Activated CD4-positive, alpha-beta T cell treated with anti-CD3 and anti-CD28 coated beads for 36 hours (primary cell): ENCODE results near the gene FAM13C. TPM values are rescaled to one million over a fixed set of nuclear protein-coding genes. Genes with fewer than 3 reads are reported as not detected.

Experiments used
- ATAC-seq: fragments of 200-7000 bp; cut with Tn5 transposase; one replicate; pipeline ENCODE4 v1.10.0; 2021; ENCODE audit warnings: mild to moderate bottlenecking, moderate library complexity
- CTCF ChIA-PET: fragments of 350-600 bp; sonication (Branson Sonifier 250); formaldehyde crosslinking; loops from one replicate; lab custom pipeline; 2021; ENCODE audit warnings: antibody characterized with exemption; lab: Charles Lee
- POLR2A ChIA-PET: fragments of 350-600 bp; sonication (Branson Sonifier 250); formaldehyde crosslinking; loops from one replicate; lab custom pipeline; 2021; ENCODE audit warnings: antibody characterized with exemption, inconsistent platforms; lab: Charles Lee
- DNase-seq: peaks from one replicate; pipeline ENCODE4 v3.0.0-alpha.2; 2020
- H3K27ac Mint-ChIP-seq: one replicate; pipeline ENCODE4 v1.8.0; 2021; ENCODE audit warnings: mixed read lengths
- H3K27me3 Mint-ChIP-seq: one replicate; pipeline ENCODE4 v1.8.0; 2021; ENCODE audit warnings: mixed read lengths
- H3K36me3 Mint-ChIP-seq: one replicate; pipeline ENCODE4 v1.8.0; 2021; ENCODE audit warnings: low read depth, mixed read lengths
- H3K4me1 Mint-ChIP-seq: one replicate; pipeline ENCODE4 v1.8.0; 2021; ENCODE audit warnings: mixed read lengths
- H3K4me3 Mint-ChIP-seq: one replicate; pipeline ENCODE4 v1.8.0; 2021; ENCODE audit warnings: mild to moderate bottlenecking, moderate library complexity, mixed read lengths
- H3K9me3 Mint-ChIP-seq: one replicate; pipeline ENCODE4 v1.8.0; 2021; ENCODE audit warnings: low read depth, mixed read lengths
- intact Hi-C, 2 experiments: fragments of 100-400 bp; cut with DNase I in 1 of 2; cut with micrococcal nuclease in 1 of 2; formaldehyde crosslinking; loops; one replicate each; pipeline versions ENCODE4 v1.14.2 to v1.15.1; 2022 to 2024; cut with DNase I, micrococcal nuclease
- total RNA-seq, 2 experiments: library from RNA; stranded (reverse); gene quantifications; one replicate each; pipeline ENCODE4 v1.2.3, GENCODE V29; 2021

The FAM13C gene
- total RNA-seq, 2 experiments from 2014 or later, result 0.35 TPM; not detected in 1

GRCh38 chr10:59314268-59314667 lies 48.1 kb downstream of the FAM13C start:
- H3K4me3 Mint-ChIP-seq, result no peak overlapping the region
- H3K4me1 Mint-ChIP-seq, result no peaks in the 10 kb centered on the region
- POLR2A ChIA-PET, result no interaction called here
- H3K27ac Mint-ChIP-seq, result no peak overlapping the region
- no peaks in the 10 kb centered on the region for H3K27me3 Mint-ChIP-seq
- H3K9me3 Mint-ChIP-seq, result no peaks in the 10 kb centered on the region
- ATAC-seq, result no peak
- CTCF ChIA-PET, result interaction anchor here (2.1 kb wide), 1 partner anchor 12 kb away, joined by 5 read pairs; no protein-coding TSS in a partner anchor
- H3K36me3 Mint-ChIP-seq, result no peaks in the 10 kb centered on the region
- intact Hi-C loops, result no loop called here
- DNase-seq, result no peak

GRCh38 chr10:59312247-59312646 lies 50.1 kb downstream of the FAM13C start:
- intact Hi-C loops, result no loop called here
- H3K4me1 Mint-ChIP-seq, result no peaks in the 10 kb centered on the region
- no peak overlapping the region for H3K27ac Mint-ChIP-seq
- no peak for ATAC-seq
- ChIA-PET POLR2A (no interaction called here), CTCF (interaction anchor here (0.7 kb wide), 1 partner anchor 14 kb away, joined by 3 read pairs; no protein-coding TSS in a partner anchor)
- DNase-seq, result no peak
- H3K36me3 Mint-ChIP-seq, result no peaks in the 10 kb centered on the region
- no peaks in the 10 kb centered on the region for H3K9me3 Mint-ChIP-seq
- H3K27me3 Mint-ChIP-seq, result no peaks in the 10 kb centered on the region
- no peak overlapping the region for H3K4me3 Mint-ChIP-seq

GRCh38 chr10:59311025-59311424 lies 51.3 kb downstream of the FAM13C start:
- POLR2A ChIA-PET, result no interaction called here
- Mint-ChIP-seq H3K4me3 (no peak overlapping the region), H3K9me3 (no peaks in the 10 kb centered on the region), H3K36me3 (no peaks in the 10 kb centered on the region), H3K4me1 (no peaks in the 10 kb centered on the region), H3K27ac (no peak overlapping the region), H3K27me3 (no peaks in the 10 kb centered on the region)
- ATAC-seq, result no peak
- DNase-seq, result no peak
- intact Hi-C loops, result no loop called here
- CTCF ChIA-PET, result no interaction called here

- Mint-ChIP-seq H3K4me1 (no peaks in the 10 kb centered on the region), H3K27ac (no peak overlapping the region), H3K9me3 (no peaks in the 10 kb centered on the region), H3K36me3 (no peaks in the 10 kb centered on the region), H3K27me3 (no peaks in the 10 kb centered on the region), H3K4me3 (no peak overlapping the region)
- POLR2A ChIA-PET, result no interaction called here
- intact Hi-C loops, result no loop called here
- no peak for DNase-seq
- CTCF ChIA-PET, result no interaction called here
- ATAC-seq, result no peak
Observed at GRCh38 chr10:59310324-59310914, 51.9 kb downstream of the FAM13C start.

GRCh38 chr10:59304521-59305097 lies 57.7 kb downstream of the FAM13C start:
- CTCF ChIA-PET, result no interaction called here
- no peak overlapping the region for H3K27ac Mint-ChIP-seq
- intact Hi-C loops, result no loop called here

GRCh38 chr10:59303018-59303417 lies 59.3 kb downstream of the FAM13C start:
- Mint-ChIP-seq H3K27ac (no peak overlapping the region), H3K27me3 (no peaks in the 10 kb centered on the region), H3K36me3 (no peaks in the 10 kb centered on the region), H3K9me3 (no peaks in the 10 kb centered on the region), H3K4me1 (no peaks in the 10 kb centered on the region), H3K4me3 (no peak overlapping the region)
- ChIA-PET CTCF (no interaction called here), POLR2A (no interaction called here)
- DNase-seq (no peak), ATAC-seq (no peak)
- intact Hi-C loops, result no loop called here

More at GRCh38 chr10:59304521-59305097, 57.7 kb downstream of the FAM13C start:
- H3K9me3 Mint-ChIP-seq, result no peaks in the 10 kb centered on the region
- no peak for DNase-seq
- H3K36me3 Mint-ChIP-seq, result no peaks in the 10 kb centered on the region
- no peak overlapping the region for H3K4me3 Mint-ChIP-seq
- no peak for ATAC-seq
- H3K27me3 Mint-ChIP-seq, result no peaks in the 10 kb centered on the region
- POLR2A ChIA-PET, result no interaction called here
- H3K4me1 Mint-ChIP-seq, result no peaks in the 10 kb centered on the region

GRCh38 chr10:59302381-59302780 lies 60.0 kb downstream of the FAM13C start:
- no peaks in the 10 kb centered on the region for H3K9me3 Mint-ChIP-seq
- no peak overlapping the region for H3K27ac Mint-ChIP-seq
- H3K36me3 Mint-ChIP-seq, result no peaks in the 10 kb centered on the region
- ATAC-seq, result no peak
- no peaks in the 10 kb centered on the region for H3K4me1 Mint-ChIP-seq
- no peaks in the 10 kb centered on the region for H3K27me3 Mint-ChIP-seq
- no peak for DNase-seq
- H3K4me3 Mint-ChIP-seq, result no peak overlapping the region
- ChIA-PET CTCF (interaction anchor here (1.2 kb wide), 1 partner anchor 11 kb away, joined by 5 read pairs; no protein-coding TSS in a partner anchor), POLR2A (no interaction called here)
- intact Hi-C loops, result no loop called here

GRCh38 chr10:59301067-59301754 lies 61.1 kb downstream of the FAM13C start:
- no peak for DNase-seq
- no peaks in the 10 kb centered on the region for H3K9me3 Mint-ChIP-seq
- no peak for ATAC-seq
- no peaks in the 10 kb centered on the region for H3K27me3 Mint-ChIP-seq
- ChIA-PET CTCF (no interaction called here), POLR2A (no interaction called here)
- no peak overlapping the region for H3K27ac Mint-ChIP-seq
- H3K4me1 Mint-ChIP-seq, result no peaks in the 10 kb centered on the region
- no peaks in the 10 kb centered on the region for H3K36me3 Mint-ChIP-seq
- intact Hi-C loops, result no loop called here
- no peak overlapping the region for H3K4me3 Mint-ChIP-seq

GRCh38 chr10:59300386-59300785 lies 62.0 kb downstream of the FAM13C start:
- no peaks in the 10 kb centered on the region for H3K36me3 Mint-ChIP-seq
- no peaks in the 10 kb centered on the region for H3K9me3 Mint-ChIP-seq
- ChIA-PET POLR2A (interaction anchor here (0.7 kb wide), 1 partner anchor 9 kb away, joined by 3 read pairs; no protein-coding TSS in a partner anchor), CTCF (no interaction called here)
- intact Hi-C loops, result no loop called here
- DNase-seq, result no peak
- ATAC-seq, result no peak
- H3K4me3 Mint-ChIP-seq, result no peak overlapping the region
- no peak overlapping the region for H3K27ac Mint-ChIP-seq
- H3K27me3 Mint-ChIP-seq, result no peaks in the 10 kb centered on the region
- H3K4me1 Mint-ChIP-seq, result no peaks in the 10 kb centered on the region

- no peak overlapping the region for H3K4me3 Mint-ChIP-seq
- intact Hi-C loops, result no loop called here
- H3K4me1 Mint-ChIP-seq, result no peaks in the 10 kb centered on the region
- no peak for DNase-seq
- H3K27ac Mint-ChIP-seq, result no peak overlapping the region
- CTCF ChIA-PET, result no interaction called here
- H3K27me3 Mint-ChIP-seq, result no peaks in the 10 kb centered on the region
- ATAC-seq, result no peak
- H3K36me3 Mint-ChIP-seq, result no peaks in the 10 kb centered on the region
- POLR2A ChIA-PET, result interaction anchor here (0.7 kb wide), 1 partner anchor 8 kb away, joined by 3 read pairs; no protein-coding TSS in a partner anchor
- no peaks in the 10 kb centered on the region for H3K9me3 Mint-ChIP-seq
Observed at GRCh38 chr10:59299933-59300332, 62.4 kb downstream of the FAM13C start.

- intact Hi-C loops, result no loop called here
- DNase-seq (no peak), ATAC-seq (no peak)
- no peaks in the 10 kb centered on the region for H3K9me3 Mint-ChIP-seq
- ChIA-PET CTCF (no interaction called here), POLR2A (no interaction called here)
- H3K4me1 Mint-ChIP-seq, result no peaks in the 10 kb centered on the region
- no peaks in the 10 kb centered on the region for H3K36me3 Mint-ChIP-seq
- H3K27ac Mint-ChIP-seq, result no peak overlapping the region
- no peaks in the 10 kb centered on the region for H3K27me3 Mint-ChIP-seq
- no peak overlapping the region for H3K4me3 Mint-ChIP-seq
Observed at GRCh38 chr10:59290448-59290847, 71.9 kb downstream of the FAM13C start.

- ATAC-seq (no peak), DNase-seq (no peak)
- Mint-ChIP-seq H3K27ac (no peak overlapping the region), H3K9me3 (no peaks in the 10 kb centered on the region), H3K4me1 (no peaks in the 10 kb centered on the region), H3K4me3 (no peak overlapping the region), H3K27me3 (no peaks in the 10 kb centered on the region), H3K36me3 (no peaks in the 10 kb centered on the region)
- POLR2A ChIA-PET, result no interaction called here
- intact Hi-C loops, result no loop called here
- CTCF ChIA-PET, result no interaction called here
Observed at GRCh38 chr10:59289853-59290252, 72.5 kb downstream of the FAM13C start.
